Measurements from ENCODE around the gene HNRNPA2B1. TPM values are rescaled to one million over a fixed set of nuclear protein-coding genes. Genes with fewer than 3 reads are reported as not detected.
A peak's percentile ranks its signal among the peaks of the same experiment; 100 is the strongest.
"Not testable (repeated sequence)": the region's sequence is repeated elsewhere in the genome, so short reads cannot be mapped to it uniquely, and the experiment has no call there.

HNRNPA2B1 gene
- total RNA-seq, 1 donor: 82.9 TPM

GRCh38 chr7:26153241-26153822 lies 47.2 kb downstream of the HNRNPA2B1 start:
- no peaks in the 10 kb centered on the region for H3K9me3 ChIP-seq (ENCODE audit: low read depth, low read length)
- no peak for TF ChIP-seq CTCF (IDR thresholded peaks at IDR 0.05; ENCODE audit: extremely low read depth, low read depth, low read length)
- H3K36me3 ChIP-seq (ENCODE audit: insufficient read depth, low read length): no peaks in the 10 kb centered on the region
- H3K4me3 ChIP-seq (ENCODE audit: insufficient read depth, low read length): peak overlapping the region; percentile 65
- no peak overlapping the region for H3K27ac ChIP-seq (ENCODE audit: low read depth, low read length)
- H2AFZ ChIP-seq (ENCODE audit: low read length): peak overlapping the region; percentile 49
- peaks cover 29% of the 10 kb centered on the region for H3K27me3 ChIP-seq (ENCODE audit: insufficient read depth, low read length)
- peak overlapping the region; percentile 47 for H3K4me2 ChIP-seq (ENCODE audit: insufficient read depth, low read length)
- no peaks in the 10 kb centered on the region for H3K79me2 ChIP-seq (ENCODE audit: insufficient read depth, low read length)
- no peaks in the 10 kb centered on the region for H4K20me1 ChIP-seq (ENCODE audit: insufficient read depth, low read length)
- DNase-seq (ENCODE audit: insufficient read length, low spot score, missing footprints): peak; percentile 72
- peaks cover 17% of the 10 kb centered on the region for H3K4me1 ChIP-seq (ENCODE audit: insufficient read depth, low read length)

GRCh38 chr7:26152782-26153240 lies 47.7 kb downstream of the HNRNPA2B1 start:
- H3K27ac ChIP-seq (ENCODE audit: low read depth, low read length); H3K79me2 ChIP-seq (ENCODE audit: insufficient read depth, low read length); H4K20me1 ChIP-seq (ENCODE audit: insufficient read depth, low read length); H3K36me3 ChIP-seq (ENCODE audit: insufficient read depth, low read length); H3K9me3 ChIP-seq (ENCODE audit: low read depth, low read length); DNase-seq (ENCODE audit: insufficient read length, low spot score, missing footprints): not testable (repeated sequence)
- peaks cover 29% of the 10 kb centered on the region for H3K27me3 ChIP-seq (ENCODE audit: insufficient read depth, low read length)
- peak overlapping the region; percentile 65 for H3K4me3 ChIP-seq (ENCODE audit: insufficient read depth, low read length)
- peaks cover 17% of the 10 kb centered on the region for H3K4me1 ChIP-seq (ENCODE audit: insufficient read depth, low read length)
- H3K4me2 ChIP-seq (ENCODE audit: insufficient read depth, low read length): peak overlapping the region; percentile 77
- peak overlapping the region; percentile 49 for H2AFZ ChIP-seq (ENCODE audit: low read length)

- H3K4me2 ChIP-seq (ENCODE audit: insufficient read depth, low read length): peak within 1 kb of the TSS; percentile 77
- no peaks in the 10 kb centered on the region for H3K79me2 ChIP-seq (ENCODE audit: insufficient read depth, low read length)
- no peak within 1 kb of the TSS for H3K27ac ChIP-seq (ENCODE audit: low read depth, low read length)
- peak; percentile 96 for DNase-seq (ENCODE audit: insufficient read length, low spot score, missing footprints)
- peak within 1 kb of the TSS; percentile 65 for H3K4me3 ChIP-seq (ENCODE audit: insufficient read depth, low read length)
- H2AFZ ChIP-seq (ENCODE audit: low read length): peak within 1 kb of the TSS; percentile 86
- TF ChIP-seq CTCF (IDR thresholded peaks at IDR 0.05; ENCODE audit: extremely low read depth, low read depth, low read length): no peak
- H4K20me1 ChIP-seq (ENCODE audit: insufficient read depth, low read length): no peaks in the 10 kb centered on the region
- H3K27me3 ChIP-seq (ENCODE audit: insufficient read depth, low read length): peaks cover 29% of the 10 kb centered on the region
- H3K36me3 ChIP-seq (ENCODE audit: insufficient read depth, low read length): no peaks in the 10 kb centered on the region
- peaks cover 17% of the 10 kb centered on the region for H3K4me1 ChIP-seq (ENCODE audit: insufficient read depth, low read length)
- no peaks in the 10 kb centered on the region for H3K9me3 ChIP-seq (ENCODE audit: low read depth, low read length)
These were observed 48.4 kb downstream of the HNRNPA2B1 start, which contains the start of gene NFE2L3 for GRCh38 chr7:26151953-26152781. TSS of gene NFE2L3 (plus strand) at chr7:26152198. CDS start at chr7:26152499, 301 bp downstream.

- Histone ChIP-seq H3K4me1 (ENCODE audit: insufficient read depth, low read length) (peaks cover 14% of the 10 kb centered on the region), H3K9me3 (ENCODE audit: low read depth, low read length) (no peaks in the 10 kb centered on the region), H3K27me3 (ENCODE audit: insufficient read depth, low read length) (peaks cover 29% of the 10 kb centered on the region), H3K4me2 (ENCODE audit: insufficient read depth, low read length) (peak overlapping the region; percentile 77), H3K27ac (ENCODE audit: low read depth, low read length) (no peak overlapping the region), H2AFZ (ENCODE audit: low read length) (peak overlapping the region; percentile 86), H3K36me3 (ENCODE audit: insufficient read depth, low read length) (no peaks in the 10 kb centered on the region), H4K20me1 (ENCODE audit: insufficient read depth, low read length) (no peaks in the 10 kb centered on the region), H3K4me3 (ENCODE audit: insufficient read depth, low read length) (peak overlapping the region; percentile 65), H3K79me2 (ENCODE audit: insufficient read depth, low read length) (no peaks in the 10 kb centered on the region)
- no peak for DNase-seq (ENCODE audit: insufficient read length, low spot score, missing footprints)
- no peak for TF ChIP-seq CTCF (IDR thresholded peaks at IDR 0.05; ENCODE audit: extremely low read depth, low read depth, low read length)
These were observed 48.9 kb downstream of the HNRNPA2B1 start for GRCh38 chr7:26151650-26151952.
